T-helper 1 cell (primary cell): ENCODE measurements around the gene CTDSPL.
A peak's percentile ranks its signal among the peaks of the same experiment; 100 is the strongest.

Experiments used
- DNase-seq, 5 donors: peaks; one replicate each; pipeline ENCODE4 v3.0.0-alpha.2; 2012 to 2020

Gene CTDSPL

DNA sequence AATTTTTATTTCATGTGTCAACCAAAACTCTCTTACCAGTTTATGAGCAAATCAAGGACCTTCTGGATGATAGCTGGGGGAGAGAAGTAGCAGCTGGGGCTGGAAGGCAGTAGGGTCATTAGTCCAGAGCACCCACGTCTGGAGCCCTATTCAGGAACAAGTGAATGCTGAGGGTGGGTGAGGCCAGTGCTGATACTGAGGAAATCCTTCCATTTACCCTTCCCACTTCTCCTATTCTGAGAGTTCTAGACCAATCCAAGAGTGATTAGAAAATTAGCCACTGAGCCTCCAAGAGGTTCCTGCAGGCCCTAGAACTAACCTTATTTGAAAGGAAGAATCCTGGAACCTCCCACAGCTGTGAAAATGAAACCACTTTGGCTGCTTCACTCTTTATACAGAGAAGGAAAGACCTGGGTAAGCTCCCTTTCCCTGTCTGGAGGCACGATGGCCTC, 82.7 kb downstream of the CTDSPL start:
- DNase-seq, result no peak

DNA sequence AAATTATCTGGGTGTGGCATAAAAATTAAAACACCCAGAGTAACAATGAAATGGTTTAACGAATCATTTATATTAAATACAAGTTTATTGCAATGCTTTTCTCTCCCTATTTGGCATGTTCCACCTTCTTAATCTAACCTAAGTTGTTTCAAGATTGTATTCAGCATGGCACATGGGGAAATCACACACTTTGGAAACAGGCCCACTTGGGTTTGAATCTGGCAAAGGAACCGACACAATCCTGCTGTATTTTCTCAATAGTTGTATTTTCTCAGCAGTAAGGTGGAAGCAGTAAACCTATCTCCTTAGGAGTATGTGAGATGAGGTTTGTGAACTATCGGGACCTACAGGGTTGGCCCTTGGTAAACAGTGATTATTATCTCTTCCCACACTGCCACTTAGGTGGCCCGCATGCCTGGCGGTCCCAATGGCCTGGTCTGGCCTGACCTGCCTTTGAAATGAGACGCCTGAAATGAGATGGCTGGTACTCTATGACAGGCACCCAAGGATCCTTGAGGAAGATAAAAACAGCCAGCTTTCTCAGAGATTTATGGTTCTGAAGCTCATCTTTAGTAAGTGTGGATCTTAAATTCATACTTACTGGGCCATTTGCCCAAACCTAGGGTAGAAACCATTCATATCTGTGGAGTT, 83.6 kb downstream of the CTDSPL start:
- no peak for DNase-seq

DNA sequence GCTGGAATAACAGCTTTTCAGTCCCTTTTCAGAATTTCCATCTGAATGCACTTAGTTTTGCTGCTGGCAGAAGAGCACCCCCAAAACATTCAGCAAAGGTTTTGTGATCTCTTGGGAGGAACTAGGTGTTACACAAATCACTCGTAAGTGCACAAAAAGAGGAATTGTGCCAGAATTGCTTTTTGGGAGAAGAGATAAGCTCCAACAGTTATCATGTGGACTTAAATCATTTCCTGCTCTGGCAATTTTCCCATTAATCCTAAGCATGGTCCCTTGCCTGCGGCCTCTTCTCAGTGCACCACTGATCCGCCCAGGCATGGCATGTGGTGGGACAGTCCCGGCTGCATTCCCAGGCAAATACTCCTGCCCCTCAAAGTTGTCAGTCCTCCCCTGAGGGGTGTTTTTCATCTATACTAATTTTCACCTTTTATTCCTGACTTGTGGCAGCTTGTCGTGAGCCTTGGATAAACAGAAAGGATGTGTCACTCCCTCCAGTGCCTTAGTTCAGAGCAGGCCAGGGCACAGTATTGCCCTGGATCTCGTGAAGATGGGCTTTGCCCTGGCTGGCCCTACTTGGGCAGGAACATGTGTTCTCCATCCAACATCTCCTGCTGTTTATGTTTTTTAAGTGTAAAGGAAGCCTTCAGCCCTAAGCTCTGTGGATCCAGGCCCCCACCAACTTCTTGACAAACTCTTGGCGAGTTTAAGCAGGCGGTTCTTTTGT, 84.3 kb downstream of the CTDSPL start:
- DNase-seq, result no peak

DNA sequence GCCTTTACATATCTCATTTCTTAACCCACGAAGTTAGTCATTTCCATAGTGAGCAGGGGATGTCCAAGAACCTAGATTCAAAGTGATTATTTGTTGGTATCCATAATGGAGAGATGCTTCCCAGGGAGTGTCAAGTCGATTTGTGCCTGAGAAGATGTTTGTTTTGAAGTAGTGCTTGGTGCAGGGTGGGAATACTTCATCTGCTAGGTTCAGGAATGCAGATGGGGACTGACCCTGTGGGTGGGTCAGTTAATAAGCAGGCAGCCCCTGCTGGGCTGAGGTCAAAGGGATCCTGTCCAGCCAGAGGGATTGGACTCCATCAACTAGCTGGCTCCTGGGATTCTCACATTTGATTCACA, 84.8 kb downstream of the CTDSPL start:
- DNase-seq, result no peak

DNA sequence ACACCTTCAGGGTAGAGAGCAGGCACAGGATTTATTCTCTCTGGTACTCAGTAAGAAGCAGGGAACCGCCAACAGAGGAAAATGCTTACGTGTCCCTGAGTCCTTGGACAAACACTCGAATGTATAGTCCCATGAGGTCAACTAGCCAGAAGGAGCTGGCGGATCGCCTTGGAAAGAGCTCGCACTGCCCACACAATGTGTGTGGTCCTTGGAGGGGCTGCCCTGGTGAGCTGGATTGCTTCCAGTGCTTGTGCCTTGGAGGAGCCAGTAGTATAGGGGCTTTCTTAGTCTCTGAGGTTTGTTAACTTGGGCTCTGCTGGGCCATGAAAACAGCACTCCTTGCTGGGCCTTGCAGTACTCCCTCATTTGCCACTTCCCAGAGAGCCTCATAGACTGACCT, 88.2 kb downstream of the CTDSPL start:
- DNase-seq, result no peak

DNA sequence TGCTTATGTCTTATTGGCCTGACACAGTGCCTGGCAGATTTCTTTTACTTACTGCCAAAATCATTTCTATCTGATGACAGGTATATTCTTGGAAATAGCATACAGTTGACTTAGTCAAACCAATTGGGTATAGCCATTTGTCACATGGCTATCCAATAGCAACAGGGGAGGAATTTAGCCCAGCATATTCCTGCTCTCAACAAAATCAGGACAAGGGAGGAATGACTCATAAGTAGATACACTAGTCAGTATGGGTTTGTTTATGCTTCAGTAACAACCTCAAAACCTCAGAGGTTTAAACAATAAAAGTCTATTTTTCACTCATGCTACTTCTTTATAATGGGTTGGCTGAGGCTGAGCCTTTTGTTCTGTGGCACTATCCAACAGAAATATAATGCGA, 90.9 kb downstream of the CTDSPL start:
- no peak for DNase-seq

DNA sequence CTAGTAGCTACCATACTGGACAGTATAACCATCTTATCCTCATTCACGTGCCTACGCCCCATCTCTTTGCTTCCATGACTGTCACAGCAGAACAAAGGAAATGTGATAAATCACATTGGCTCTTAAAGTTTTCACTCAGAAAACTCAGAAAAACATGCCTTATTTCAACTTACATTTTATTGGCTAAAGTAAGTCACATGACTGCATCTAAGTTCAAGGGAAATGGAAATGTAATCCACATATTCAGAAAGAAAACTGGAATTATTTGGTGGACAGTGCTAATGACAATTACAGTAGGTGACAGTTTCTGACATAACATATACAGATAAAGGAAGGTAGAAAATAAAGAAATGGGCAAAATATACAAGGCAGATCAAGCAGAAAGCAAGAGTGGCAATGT, 91.5 kb downstream of the CTDSPL start:
- no peak for DNase-seq

DNA sequence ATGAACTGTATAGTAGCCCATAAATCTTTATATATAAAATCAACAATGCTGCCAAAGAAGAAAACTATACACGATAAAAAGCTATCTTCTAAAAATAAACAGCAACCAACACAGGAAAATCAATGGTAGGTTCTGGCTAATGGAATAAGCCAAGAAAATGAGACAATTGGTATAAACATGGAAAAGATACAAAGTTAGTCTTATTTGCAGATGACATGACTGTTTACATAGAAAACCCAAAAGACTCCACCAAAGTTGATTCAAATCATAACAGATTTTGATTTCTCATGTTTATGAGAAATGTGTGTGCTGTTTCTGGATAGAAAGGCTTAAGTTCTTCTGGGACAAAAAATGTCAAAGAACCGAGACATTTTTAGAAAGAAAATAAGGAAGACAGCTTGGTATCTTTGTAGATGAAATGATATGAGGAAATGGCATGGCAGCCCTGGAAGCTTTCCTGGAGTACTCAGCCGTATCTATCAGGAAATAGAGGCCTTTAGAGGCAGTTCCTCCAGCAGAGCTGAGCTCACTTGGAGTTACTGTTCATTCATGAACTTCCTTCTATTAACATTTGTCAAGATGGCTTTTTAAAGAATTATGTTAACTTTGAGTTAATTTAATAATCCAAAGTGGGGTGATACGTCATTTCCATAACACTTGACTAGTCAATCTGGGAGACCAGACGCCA, 92.2 kb downstream of the CTDSPL start:
- DNase-seq, result no peak

DNA sequence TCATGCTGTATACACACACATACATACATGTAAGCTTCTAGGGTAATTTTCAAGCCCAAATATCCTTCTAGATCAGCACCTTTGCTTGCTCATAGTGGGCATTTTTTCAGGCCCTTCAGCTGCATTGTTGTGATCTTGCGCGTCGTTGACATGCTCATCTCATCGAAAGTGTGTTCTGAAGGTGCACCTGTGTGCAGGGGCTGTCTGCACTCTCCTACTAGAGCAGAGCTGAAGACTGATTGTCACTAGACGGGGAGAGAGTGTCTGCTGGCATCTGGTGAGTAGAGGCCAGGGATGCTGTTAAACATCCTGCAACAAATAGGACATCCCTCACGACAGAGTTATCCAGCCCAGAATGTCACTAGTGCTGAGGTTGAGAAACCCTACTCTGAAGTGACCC, 93.2 kb downstream of the CTDSPL start:
- DNase-seq, result no peak

DNA sequence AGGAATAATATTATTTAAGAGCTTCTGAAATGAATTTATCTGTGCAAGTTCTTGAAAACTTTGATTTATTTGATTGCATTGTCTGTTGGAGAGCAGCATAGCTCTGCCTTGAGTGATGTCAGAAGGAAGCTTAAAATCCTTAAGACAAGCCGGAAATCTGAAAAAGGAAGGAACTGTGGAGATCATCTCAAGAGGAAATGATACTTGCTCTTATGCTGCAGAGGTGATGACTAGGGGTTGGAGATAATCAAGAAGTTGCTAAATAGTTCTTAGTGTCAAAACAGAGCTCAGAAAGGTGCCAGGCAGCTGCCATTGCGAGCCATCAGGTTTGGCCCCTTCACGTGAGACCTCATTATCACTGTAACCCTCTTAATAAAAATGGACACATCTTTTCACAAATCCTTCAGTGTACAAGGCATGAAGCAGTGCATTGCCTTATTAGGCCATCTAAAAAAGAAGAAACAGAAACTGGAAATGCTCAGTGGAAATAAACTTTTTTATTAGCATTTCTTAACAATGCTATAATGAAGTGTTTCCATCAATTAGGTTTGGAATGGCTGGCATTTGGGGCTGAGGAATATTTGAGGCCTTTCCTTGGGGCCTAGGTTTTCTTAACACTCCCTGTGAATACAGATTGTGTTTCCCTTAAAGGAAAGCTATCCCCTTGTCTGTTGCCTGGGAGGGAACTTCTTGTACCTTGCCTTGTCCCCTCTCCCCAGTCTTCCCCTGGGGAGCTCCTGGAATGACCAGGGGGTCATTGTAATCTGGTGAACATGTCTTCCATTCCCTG, 94.4 kb downstream of the CTDSPL start:
- DNase-seq, result no peak

DNA sequence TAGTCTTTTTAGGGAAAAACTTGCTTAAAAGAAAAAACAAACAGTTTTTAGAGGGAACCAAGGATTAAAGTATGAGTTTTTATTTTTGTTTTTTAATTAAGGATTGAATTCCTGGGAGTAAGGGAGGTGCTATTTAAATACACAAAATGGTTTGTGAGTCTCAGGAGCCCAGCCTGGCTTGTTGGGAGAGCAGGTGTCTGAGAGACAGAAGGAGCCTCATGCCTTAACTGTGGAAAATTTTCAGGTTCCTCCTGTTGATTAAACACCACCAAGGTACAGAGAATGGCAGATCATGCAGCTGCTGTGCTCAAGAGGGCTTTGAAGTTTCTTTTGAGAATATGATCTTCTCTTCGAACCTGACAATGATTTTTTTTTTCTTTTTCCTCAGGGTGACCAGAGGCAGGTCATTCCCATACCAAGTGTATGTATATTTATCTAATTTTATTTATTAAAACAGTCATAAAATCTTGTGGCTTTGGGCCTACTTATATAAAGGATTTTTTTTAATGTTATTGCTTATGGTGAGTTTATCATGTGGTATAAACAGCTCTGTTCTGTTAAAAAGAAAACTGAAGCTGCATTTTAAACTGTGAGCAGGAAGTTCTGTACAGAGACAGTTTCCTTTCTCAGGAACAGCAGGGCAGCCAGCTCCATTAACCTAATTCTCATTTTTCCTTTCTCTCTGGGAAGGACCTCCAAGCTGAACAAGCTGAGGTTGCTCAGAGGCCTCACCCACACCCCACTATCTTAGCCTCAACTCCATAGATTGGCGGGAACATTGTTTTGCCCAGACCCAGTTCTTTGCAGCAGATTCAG, 95.3 kb downstream of the CTDSPL start:
- no peak for DNase-seq

DNA sequence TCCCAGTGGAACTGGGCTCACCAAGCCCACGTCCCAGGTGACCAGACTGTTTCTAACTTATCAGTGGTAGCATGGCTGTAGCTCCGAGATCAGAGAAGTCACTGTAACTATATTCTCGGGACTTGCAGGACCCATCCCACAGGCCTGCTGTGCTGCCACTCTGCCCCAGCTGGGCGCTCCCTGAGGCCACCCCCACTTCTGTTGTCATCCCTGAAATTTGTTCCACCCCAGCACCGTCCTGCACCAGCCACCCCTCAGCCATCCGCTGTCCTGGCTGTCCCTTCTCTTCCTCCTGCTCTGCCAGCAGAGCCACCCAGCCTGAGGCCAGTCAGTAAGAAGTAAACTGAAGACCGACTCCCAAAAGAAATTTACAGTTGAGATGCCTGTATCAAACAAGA, 95.9 kb downstream of the CTDSPL start:
- DNase-seq, result no peak

DNA sequence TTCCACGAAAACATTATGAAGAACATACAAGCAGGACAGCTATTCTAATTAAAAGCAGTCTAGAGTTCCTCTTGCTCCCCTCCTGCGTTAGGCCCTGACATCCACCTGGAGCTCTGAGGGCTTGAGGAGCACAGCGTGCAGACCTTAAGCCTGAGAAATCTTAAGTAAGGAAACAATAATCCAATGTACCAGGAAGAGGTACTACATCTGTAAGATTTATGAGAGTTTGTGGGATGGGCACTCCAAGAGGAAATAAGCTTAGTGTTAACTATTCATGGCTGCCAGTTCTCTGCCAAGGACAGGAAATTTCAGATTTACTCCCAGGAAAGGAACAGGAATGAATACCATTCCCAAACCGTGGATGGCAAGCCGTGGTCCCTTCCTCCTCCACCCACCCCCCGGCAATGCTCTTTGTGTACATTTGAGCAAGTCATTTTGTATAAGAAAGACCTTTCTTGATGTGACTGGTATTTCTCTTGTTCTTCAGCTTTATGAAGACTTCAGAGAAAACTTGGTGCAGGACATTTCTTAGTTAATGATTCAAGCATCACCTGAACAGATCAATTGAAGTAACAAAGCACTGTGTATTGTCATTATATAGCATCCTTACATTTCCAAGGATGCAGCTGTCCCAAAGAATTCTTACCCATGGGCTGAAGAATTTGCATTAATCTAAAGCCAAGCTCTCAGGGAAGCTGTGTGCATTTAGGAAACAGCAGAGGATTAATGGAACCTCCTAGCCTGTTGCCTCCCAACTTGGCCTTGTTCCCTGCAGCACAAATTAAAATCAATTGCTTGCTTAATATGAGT, 100.1 kb downstream of the CTDSPL start:
- DNase-seq, result no peak

DNA sequence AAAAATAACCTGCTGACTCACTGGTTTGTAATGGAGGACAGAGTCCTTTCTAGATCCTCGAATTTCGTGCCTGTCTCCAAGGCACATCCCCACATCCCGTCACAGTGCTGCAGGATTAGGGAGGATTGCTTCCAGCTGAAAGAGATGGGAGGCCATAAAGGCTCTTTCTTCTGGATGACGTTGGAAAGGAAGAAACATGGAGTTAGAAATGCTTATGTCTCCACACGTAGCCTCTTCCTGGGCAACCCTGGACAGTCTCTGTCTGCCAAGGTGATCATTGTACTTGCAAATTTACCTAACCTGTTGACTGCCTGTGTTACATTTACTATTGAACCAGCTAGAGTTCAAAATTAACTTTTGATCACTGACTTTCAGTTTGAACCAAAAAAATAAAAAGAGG, 101.3 kb downstream of the CTDSPL start:
- DNase-seq, result no peak

DNA sequence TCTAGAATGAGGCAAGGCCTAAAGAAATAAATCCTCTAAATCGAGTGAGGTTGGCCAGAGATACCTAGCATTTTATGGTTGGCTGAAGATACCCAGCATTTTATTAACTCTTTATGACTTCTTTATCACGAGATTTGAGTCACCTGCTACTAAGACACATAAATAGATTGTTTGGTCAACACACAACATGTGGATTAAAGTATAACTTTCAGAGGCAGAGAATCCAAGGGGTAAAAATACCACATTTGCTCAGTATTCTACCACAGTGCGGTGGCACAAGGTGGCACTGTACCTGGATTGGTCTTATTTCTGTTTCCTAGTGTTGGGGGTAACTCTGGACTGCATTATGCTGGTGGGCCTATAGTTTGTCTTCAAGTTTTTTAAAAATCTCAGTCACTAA, 102.0 kb downstream of the CTDSPL start:
- no peak for DNase-seq

DNA sequence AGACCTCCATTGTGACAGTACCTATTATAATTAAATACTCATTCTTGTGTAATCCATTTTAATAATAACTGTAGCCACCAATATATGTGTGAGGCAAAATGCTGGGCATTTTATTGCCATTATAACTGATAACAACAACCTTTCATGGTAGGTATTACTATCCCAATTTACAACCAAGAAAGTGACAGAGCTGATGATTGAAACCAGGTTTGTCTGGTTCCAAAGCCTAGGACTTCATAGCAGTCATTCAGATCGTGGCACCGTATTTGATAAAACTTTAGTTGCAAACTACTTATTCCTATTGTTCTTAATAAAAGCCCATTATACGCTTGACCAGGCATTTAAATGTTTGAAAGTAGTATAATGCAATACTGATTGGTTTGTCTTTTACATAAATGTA, 102.5 kb downstream of the CTDSPL start:
- no peak for DNase-seq

DNA sequence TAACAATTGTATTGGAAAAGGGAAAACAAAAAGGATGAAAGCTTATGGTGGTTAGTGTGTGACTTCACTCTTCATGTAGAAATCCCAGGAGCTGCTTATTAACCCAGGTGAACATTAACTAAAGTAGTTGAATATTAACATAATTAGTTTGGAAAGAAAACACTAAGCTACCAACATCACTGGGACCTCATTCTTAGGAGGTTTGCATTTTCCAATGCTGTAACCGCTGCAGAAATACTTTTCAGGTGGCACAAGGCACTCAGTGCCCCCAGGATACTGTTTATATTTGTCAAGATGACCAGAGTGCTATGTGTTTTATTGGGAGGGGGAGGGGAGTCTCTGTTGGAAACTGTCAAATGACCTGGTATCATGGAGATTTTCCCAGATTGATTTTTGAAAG, 103.0 kb downstream of the CTDSPL start:
- no peak for DNase-seq

DNA sequence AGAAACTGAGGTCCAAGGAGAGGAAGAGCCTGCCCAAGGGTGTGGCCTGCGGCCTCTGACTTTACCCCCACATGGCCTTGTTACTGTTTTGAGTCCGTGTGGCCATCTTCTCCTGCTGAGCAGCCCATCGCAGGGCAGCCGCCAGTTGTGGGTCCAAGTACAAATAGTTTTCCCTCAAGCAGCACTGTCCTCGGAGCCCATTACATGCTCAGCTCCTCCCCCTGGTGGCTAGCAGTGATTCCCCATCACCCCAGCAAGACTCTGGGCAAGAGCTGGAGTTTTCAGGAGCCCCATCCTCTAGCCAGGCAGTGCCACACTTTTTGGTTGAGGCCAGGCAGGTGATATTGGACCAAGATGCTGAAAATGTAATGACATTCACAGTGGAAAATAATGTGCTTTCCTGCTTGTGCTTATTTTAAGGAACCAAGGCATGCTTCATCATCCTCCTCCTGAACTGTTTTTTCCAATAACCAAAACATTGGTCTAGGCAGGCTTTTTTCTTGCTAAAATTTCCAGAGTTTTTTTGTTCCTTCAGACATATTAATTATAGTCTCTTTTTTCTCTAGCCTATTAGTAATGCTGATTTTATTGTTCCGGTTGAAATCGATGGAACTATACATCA, 105.7 kb downstream of the CTDSPL start:
- DNase-seq, result peak in 4 of 5 donors; percentile 31 to 57 (median 40)

DNA sequence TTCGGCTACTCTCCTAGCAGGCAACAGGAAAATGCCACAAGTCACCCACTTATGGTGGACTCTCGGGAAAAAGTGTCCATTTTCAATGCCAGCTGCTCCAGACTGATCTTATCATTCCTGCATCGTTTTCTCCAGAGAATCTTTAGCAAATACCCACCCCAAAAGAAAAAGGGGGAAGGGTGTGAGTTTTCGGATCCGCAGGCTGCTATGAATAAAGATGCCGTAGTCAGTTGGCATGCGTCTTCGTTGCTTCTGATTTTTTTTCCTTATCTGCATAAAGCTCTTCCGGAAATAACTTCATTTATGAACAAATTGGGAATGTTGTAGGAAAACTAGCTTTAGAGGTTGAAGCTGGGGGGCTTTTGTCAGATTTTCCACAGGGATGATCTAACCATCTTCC, 106.5 kb downstream of the CTDSPL start:
- no peak for DNase-seq

DNA sequence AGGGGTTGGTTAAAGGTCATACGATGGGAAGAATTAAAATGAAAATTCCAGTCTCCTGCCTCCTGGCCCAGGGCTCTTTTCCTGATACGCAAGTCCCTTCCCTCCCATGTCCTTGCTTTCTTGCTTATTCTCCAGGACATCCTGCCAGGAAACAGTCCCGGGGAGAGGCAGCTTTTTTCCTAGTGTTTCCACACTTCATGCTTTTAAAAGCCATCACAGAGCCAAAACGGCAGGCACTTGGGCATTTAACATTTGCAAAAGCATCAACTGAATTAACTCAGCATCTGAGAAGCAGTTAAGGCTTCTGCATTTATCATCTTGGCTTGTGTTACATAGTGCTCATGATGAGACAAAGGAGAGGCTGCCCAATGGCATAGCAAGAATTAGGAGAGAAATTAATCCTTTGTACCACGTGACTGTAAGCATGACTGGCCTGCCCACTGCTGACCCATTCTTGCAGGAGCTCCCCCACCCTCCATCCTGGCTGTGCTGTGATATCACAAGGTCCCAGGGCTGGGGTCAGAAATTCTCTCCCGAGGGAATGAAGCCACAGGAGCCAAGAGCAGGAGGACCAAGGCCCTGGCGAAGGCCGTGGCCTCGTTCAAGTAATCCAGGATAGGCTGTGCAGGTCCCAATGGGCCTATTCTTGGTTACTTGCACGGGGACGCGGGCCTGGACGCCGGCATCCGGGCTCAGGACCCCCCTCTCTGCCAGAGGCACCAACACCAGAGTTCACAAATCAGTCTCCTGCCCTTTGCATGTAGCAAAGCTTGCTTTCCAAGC, 107.3 kb downstream of the CTDSPL start:
- no peak for DNase-seq
